Midbrain (tissue), 1 donor: ENCODE measurements around the gene GPC5.
A peak's percentile ranks its signal among the peaks of the same experiment; 100 is the strongest.
"Not testable (repeated sequence)": the region's sequence is repeated elsewhere in the genome, so short reads cannot be mapped to it uniquely, and the experiment has no call there.

Source experiments
- DNase-seq: peaks from one replicate; lab custom pipeline; 2025; lab: John Stamatoyannopoulos, UW

GPC5 gene

GRCh38 chr13:91891141-91891540, 492.7 kb downstream of the GPC5 start:
- no peak for DNase-seq

GRCh38 chr13:91893040-91893439, 494.6 kb downstream of the GPC5 start:
- DNase-seq: no peak

GRCh38 chr13:91894316-91894715, 495.9 kb downstream of the GPC5 start:
- no peak for DNase-seq

GRCh38 chr13:91896547-91896946, 498.1 kb downstream of the GPC5 start:
- no peak for DNase-seq

GRCh38 chr13:91898986-91899385, 500.6 kb downstream of the GPC5 start:
- not testable (repeated sequence) for DNase-seq

- no peak for DNase-seq
Measured at GRCh38 chr13:91902291-91902690, 503.9 kb downstream of the GPC5 start.

- no peak for DNase-seq
Measured at GRCh38 chr13:91904005-91904404, 505.6 kb downstream of the GPC5 start.

GRCh38 chr13:91904597-91904996, 506.2 kb downstream of the GPC5 start:
- DNase-seq: no peak

- no peak for DNase-seq
Measured at GRCh38 chr13:91907398-91907797, 509.0 kb downstream of the GPC5 start.

GRCh38 chr13:91909617-91910016, 511.2 kb downstream of the GPC5 start:
- DNase-seq: no peak

GRCh38 chr13:91922969-91923592, 524.7 kb downstream of the GPC5 start:
- DNase-seq: no peak

GRCh38 chr13:91930687-91931086, 532.3 kb downstream of the GPC5 start:
- DNase-seq: no peak

GRCh38 chr13:91934354-91934753, 535.9 kb downstream of the GPC5 start:
- no peak for DNase-seq

GRCh38 chr13:91946498-91947070, 548.2 kb downstream of the GPC5 start:
- peak; percentile 40 for DNase-seq

- DNase-seq: no peak
Measured at GRCh38 chr13:91948736-91949135, 550.3 kb downstream of the GPC5 start.

- no peak for DNase-seq
Measured at GRCh38 chr13:91950803-91951202, 552.4 kb downstream of the GPC5 start.

- no peak for DNase-seq
Measured at GRCh38 chr13:91955546-91956355, 557.3 kb downstream of the GPC5 start.

GRCh38 chr13:91960947-91961346, 562.5 kb downstream of the GPC5 start:
- no peak for DNase-seq

GRCh38 chr13:91962946-91963345, 564.5 kb downstream of the GPC5 start:
- no peak for DNase-seq

- no peak for DNase-seq
Measured at GRCh38 chr13:91965511-91965910, 567.1 kb downstream of the GPC5 start.

GRCh38 chr13:91978571-91978970, 580.1 kb downstream of the GPC5 start:
- DNase-seq: no peak

- no peak for DNase-seq
Measured at GRCh38 chr13:91986761-91987483, 588.5 kb downstream of the GPC5 start.

- DNase-seq: no peak
Measured at GRCh38 chr13:91988331-91988730, 589.9 kb downstream of the GPC5 start.
